Cardiac muscle cell (in vitro differentiated cells and primary cell): ENCODE data around the gene F13A1. TPM values are rescaled to one million over a fixed set of nuclear protein-coding genes. Genes with fewer than 3 reads are reported as not detected.
A peak's percentile ranks its signal among the peaks of the same experiment; 100 is the strongest.

ENCODE experiments used
- DNase-seq, 2 donors: peaks; one replicate each; pipeline versions ENCODE4 v3.0.0 to v3.0.0-alpha.2; 2010 to 2017; ENCODE audit warnings: low read depth in 1 of 2, low spot score in 1 of 2
- H3K27ac ChIP-seq: fragments of 200-600 bp; sonication (generic); 2 replicates; pipeline ENCODE4 v1.5.1; 2016
- H3K27me3 ChIP-seq: fragments of 200-600 bp; sonication (generic); 2 replicates; pipeline ENCODE4 v1.6.0; 2016; ENCODE audit warnings: control low read depth
- H3K36me3 ChIP-seq: fragments of 200-600 bp; sonication (generic); 2 replicates; pipeline ENCODE4 v1.5.1; 2016; ENCODE audit warnings: control low read depth
- H3K4me1 ChIP-seq: fragments of 200-600 bp; sonication (generic); 2 replicates; pipeline ENCODE4 v1.8.1; 2017; ENCODE audit warnings: low read depth, mild to moderate bottlenecking, mixed run types
- H3K4me3 ChIP-seq: fragments of 200-600 bp; sonication (generic); 2 replicates; pipeline ENCODE4 v1.5.1; 2016; ENCODE audit warnings: mild to moderate bottlenecking
- H3K9me3 ChIP-seq: fragments of 200-600 bp; sonication (generic); 2 replicates; pipeline ENCODE4 v1.5.1; 2017; ENCODE audit warnings: low read depth, mild to moderate bottlenecking, control low read depth
- polyA plus RNA-seq: library from polyadenylated mRNA; unstranded; fragments of >200 nt; fragmentation: Nextera tagmentation; extraction: Ambion mirVana; gene quantifications from 2 replicates; pipeline ENCODE4 v1.2.1, GENCODE V29; 2016
- total RNA-seq: library from RNA; depleted of rRNA; stranded (reverse); fragments of >200 nt; gene quantifications from 2 replicates; pipeline ENCODE4 v1.2.3, GENCODE V29; 2016
- TF ChIP-seq, protein P1 (sequence below): IDR thresholded peaks from 2 replicates; pipeline ENCODE4 v1.5.1; 2012; ENCODE audit warnings: low read depth, mild to moderate bottlenecking, low read length

Gene F13A1
- total and polyA plus RNA-seq, 2 experiments from 2014 or later = 1.0 to 2.4 TPM

GRCh38 chr6:6148192-6148815 lies 172.2 kb downstream of the F13A1 start:
- H3K4me3 ChIP-seq = no peak overlapping the region
- no peaks in the 10 kb centered on the region for H3K36me3 ChIP-seq
- TF ChIP-seq, protein P1, sequence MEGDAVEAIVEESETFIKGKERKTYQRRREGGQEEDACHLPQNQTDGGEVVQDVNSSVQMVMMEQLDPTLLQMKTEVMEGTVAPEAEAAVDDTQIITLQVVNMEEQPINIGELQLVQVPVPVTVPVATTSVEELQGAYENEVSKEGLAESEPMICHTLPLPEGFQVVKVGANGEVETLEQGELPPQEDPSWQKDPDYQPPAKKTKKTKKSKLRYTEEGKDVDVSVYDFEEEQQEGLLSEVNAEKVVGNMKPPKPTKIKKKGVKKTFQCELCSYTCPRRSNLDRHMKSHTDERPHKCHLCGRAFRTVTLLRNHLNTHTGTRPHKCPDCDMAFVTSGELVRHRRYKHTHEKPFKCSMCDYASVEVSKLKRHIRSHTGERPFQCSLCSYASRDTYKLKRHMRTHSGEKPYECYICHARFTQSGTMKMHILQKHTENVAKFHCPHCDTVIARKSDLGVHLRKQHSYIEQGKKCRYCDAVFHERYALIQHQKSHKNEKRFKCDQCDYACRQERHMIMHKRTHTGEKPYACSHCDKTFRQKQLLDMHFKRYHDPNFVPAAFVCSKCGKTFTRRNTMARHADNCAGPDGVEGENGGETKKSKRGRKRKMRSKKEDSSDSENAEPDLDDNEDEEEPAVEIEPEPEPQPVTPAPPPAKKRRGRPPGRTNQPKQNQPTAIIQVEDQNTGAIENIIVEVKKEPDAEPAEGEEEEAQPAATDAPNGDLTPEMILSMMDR = no peak
- no peaks in the 10 kb centered on the region for H3K9me3 ChIP-seq
- DNase-seq = no peak
- no peaks in the 10 kb centered on the region for H3K27me3 ChIP-seq
- no peaks in the 10 kb centered on the region for H3K4me1 ChIP-seq
- H3K27ac ChIP-seq = no peak overlapping the region

DNA sequence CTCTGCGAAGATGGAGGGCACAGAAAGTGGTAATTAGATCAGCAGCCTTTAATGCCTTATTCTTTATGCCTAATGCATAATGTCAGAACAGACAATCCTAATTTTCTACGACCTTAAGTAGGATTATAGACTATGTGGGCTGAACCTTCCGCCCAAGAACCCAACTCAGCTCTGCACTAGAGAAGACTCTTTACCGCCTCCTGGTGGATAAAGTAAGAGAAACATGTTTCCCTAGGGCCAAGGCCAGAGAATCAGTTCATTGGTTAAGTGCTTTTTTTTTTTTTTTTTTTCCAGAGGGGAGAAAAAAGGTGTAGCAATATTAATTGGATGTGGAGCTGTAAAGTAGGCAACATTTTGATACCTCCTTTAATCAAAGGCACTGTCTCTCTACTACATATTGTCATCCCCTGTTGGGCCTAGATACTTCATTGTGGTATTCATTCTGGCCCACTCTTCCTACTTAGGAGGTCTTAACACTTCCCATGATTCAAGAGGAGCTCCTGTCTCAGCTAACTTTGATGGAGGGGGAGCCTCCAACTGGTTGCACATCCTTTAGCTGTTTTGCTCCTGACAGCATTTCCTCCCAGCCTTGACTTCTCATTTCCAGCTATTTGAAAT lies 188.9 kb downstream of the F13A1 start:
- TF ChIP-seq, protein P1 = no peak
- no peaks in the 10 kb centered on the region for H3K36me3 ChIP-seq
- peak in 1 of 2 donors; percentile 9 for DNase-seq
- no peak overlapping the region for H3K27ac ChIP-seq
- no peaks in the 10 kb centered on the region for H3K27me3 ChIP-seq
- H3K4me3 ChIP-seq = no peak overlapping the region
- no peaks in the 10 kb centered on the region for H3K9me3 ChIP-seq
- H3K4me1 ChIP-seq = no peaks in the 10 kb centered on the region

- TF ChIP-seq, protein P1 = no peak
- Histone ChIP-seq H3K9me3 (no peaks in the 10 kb centered on the region), H3K27ac (peak overlapping the region; percentile 35), H3K4me1 (peaks cover 5% of the 10 kb centered on the region), H3K27me3 (no peaks in the 10 kb centered on the region), H3K36me3 (no peaks in the 10 kb centered on the region), H3K4me3 (no peak overlapping the region)
- DNase-seq = peak in 1 of 2 donors; percentile 2
Observed at GRCh38 chr6:6125495-6125894, 195.0 kb downstream of the F13A1 start.

DNA sequence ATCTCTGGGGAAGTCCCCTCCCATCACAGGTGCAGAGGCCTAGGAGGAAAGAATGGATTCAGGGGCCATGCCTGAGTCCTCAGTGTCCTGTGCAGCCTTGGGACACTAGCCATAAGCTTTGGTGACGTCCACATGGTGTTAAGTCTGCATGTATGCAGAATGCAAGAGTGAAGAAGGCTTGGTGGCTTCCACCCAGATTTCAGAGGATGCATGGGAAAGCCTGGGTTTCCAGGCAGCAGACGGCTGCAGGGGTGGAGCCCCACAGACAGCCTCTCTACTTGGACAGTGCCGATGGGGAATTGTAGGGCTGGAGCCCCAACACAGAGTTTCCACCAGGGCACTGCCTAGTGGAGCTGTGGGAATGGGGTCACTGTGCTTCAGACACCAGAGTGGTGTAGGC lies 196.7 kb downstream of the F13A1 start:
- Histone ChIP-seq H3K4me3 (no peak overlapping the region), H3K9me3 (no peaks in the 10 kb centered on the region), H3K27me3 (no peaks in the 10 kb centered on the region), H3K36me3 (no peaks in the 10 kb centered on the region), H3K4me1 (peaks cover 5% of the 10 kb centered on the region), H3K27ac (no peak overlapping the region)
- no peak for DNase-seq
- TF ChIP-seq, protein P1 = no peak

GRCh38 chr6:6121943-6122342 lies 198.5 kb downstream of the F13A1 start:
- no peak overlapping the region for H3K27ac ChIP-seq

More at GRCh38 chr6:6121943-6122342, 198.5 kb downstream of the F13A1 start:
- H3K36me3 ChIP-seq = no peaks in the 10 kb centered on the region
- no peak overlapping the region for H3K4me3 ChIP-seq
- H3K27me3 ChIP-seq = no peaks in the 10 kb centered on the region
- no peak for DNase-seq
- peaks cover 5% of the 10 kb centered on the region for H3K4me1 ChIP-seq
- TF ChIP-seq, protein P1 = no peak
- H3K9me3 ChIP-seq = no peaks in the 10 kb centered on the region
